GM12874 (cell line): Measurements from ENCODE around the gene STK38L.

ENCODE experiments used
- TF ChIP-seq, protein P1 (sequence below): IDR thresholded peaks from 2 replicates; pipeline ENCODE4 v1.5.1; 2011; ENCODE audit warnings: low read depth, mild to moderate bottlenecking, control low read depth, low read length, moderate library complexity; ENCODE audit not compliant: insufficient read depth

The STK38L gene

DNA sequence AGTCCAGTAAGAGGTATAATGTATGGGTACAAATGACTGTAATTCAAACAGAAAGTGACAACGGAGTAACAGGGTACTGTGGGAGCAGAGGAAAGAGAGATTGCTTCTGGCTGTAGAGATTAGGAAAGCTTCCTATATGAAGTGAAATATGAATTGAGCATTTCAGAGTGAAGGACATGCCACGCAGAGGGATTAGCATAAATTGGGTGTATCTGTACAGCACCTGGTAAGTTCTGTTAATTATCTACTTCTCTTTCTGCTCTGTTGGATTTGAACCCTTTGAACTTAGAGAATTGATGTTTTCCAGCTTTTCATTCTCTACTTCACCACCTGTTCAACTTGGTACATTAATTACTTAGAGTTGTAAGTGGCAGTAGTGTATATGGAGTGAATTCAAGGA is 8.8 kb downstream of the STK38L start:
- TF ChIP-seq, protein P1, sequence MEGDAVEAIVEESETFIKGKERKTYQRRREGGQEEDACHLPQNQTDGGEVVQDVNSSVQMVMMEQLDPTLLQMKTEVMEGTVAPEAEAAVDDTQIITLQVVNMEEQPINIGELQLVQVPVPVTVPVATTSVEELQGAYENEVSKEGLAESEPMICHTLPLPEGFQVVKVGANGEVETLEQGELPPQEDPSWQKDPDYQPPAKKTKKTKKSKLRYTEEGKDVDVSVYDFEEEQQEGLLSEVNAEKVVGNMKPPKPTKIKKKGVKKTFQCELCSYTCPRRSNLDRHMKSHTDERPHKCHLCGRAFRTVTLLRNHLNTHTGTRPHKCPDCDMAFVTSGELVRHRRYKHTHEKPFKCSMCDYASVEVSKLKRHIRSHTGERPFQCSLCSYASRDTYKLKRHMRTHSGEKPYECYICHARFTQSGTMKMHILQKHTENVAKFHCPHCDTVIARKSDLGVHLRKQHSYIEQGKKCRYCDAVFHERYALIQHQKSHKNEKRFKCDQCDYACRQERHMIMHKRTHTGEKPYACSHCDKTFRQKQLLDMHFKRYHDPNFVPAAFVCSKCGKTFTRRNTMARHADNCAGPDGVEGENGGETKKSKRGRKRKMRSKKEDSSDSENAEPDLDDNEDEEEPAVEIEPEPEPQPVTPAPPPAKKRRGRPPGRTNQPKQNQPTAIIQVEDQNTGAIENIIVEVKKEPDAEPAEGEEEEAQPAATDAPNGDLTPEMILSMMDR, result no peak

DNA sequence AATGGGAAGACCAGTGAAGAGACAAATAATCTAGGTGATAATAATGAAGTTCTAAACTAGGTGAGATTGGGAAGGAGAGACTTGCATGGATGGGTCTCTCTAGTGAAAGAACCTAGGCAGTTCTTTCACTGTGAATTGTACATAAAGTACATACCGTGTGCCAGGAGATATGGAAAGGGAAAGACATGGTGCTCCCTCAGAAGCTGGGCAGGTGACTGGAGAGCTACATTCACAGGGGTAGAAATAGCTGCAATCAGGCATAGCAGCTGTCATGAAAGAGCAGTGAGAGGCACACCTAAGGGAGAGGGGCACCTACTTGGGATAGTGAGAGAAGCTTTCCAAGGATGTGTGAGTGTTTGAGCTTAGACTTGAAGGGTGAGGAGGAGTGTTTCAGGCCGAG is 9.3 kb downstream of the STK38L start:
- TF ChIP-seq, protein P1, result no peak

DNA sequence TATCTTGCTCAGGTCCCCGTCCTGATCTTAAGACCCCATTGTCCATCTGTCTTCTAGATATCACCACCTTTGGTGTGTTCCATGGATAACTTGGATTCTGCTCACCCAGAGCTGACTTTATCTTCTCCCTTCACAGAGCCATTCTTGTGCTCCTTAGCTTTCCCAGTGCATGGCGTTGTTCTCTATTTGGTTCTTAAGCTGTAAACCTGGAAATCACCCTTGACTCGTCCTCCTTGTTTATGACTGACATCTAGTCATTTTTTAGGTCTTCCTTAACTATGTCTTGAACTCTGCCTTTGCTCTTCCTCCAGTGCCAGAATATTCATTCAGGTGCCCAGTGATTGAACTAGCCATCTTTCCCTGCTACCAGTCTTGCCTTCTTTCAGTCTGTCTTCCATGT is 11.7 kb downstream of the STK38L start:
- TF ChIP-seq, protein P1, result no peak

DNA sequence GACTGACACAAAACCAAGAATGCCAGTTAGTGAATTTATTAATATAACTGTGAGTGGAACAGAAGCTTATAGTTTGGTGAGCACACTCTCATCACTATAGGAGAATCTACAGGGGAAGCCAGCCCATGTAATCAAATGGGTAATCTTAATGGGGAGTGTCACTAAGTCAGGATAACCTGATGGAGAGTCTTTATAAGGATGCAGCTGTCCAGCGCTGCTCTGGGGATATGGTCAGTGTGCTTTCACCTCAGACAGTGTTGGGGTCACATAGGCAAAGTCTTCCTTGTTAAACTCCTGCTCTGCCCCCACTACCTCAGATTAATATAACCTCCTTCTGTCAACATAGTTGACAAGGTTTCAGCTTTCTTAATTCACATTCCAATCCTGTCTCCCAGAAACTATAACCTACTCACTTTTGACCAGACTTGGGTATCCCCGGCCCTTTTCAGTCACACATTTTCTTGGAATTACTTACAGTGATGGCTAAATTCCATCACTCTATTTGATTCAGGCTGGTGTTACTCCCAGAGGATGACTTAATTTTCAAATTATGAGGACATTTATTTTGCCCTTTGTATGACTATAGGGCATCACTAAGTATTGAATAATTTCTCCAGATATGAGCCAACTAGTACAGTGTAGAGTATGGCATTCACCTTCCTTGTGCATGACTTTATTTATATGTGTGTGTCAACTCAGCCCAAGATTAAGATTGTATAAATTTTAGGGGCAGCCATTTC is 13.2 kb downstream of the STK38L start:
- TF ChIP-seq, protein P1, result no peak

DNA sequence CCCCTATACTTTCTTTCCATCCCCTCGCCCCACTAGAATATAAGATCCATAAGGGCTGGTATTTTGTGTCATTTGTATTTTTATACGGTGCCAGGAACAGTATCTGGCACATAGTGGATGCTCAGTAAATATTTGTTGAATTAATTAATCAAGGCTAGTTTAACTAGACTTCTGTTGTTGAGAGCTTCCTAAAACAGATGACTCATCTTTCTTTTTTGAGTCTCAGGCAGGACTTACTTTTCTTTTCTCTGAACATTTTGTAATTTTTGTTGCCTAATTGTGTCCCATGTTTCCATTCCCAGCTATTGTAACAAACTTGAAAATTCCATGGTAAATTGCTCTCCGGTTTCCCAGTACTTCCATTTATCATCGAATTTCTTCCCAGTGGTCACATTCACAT is 16.7 kb downstream of the STK38L start:
- TF ChIP-seq, protein P1, result no peak

DNA sequence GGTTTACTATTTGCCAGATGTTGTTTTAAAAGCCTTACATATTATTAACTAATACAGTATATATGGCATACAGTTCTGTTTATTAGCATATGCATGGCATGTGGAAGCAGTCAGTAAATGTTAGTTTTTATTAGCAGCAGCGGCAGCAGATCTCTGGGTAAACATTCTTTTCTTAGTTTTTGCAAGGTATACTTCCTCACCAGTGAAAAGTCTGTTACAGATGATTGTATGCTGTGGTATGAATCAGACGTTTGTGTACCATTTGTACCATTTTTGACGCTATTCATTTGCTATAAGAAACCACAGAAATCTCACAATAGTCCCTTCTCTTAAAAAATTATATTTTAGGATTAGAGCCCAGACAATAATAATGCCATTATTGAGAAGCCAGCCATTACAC is 17.8 kb downstream of the STK38L start:
- TF ChIP-seq, protein P1, result no peak

DNA sequence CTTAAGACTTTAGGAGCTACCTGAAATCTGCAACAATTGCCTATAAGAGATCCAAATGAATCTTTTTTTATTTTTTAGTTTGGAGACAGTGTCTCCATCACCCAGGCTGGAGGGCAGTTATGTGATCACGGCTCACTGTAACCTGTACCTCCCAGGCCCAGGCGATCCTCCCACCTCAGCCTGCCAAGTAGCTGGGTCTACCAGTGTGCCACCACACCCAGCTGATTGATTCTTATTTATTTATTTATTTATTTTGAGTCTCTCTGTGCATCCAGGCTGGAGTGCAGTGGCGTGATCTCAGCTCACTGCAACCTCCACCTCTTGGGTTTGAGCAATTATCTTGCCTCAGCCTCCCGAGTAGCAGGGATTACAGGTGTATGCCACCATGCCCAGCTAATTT is 26.1 kb downstream of the STK38L start:
- TF ChIP-seq, protein P1, result no peak
